Measurements from ENCODE around the gene CCDC157.

CCDC157 gene

GRCh38 chr22:30356449-30357235 lies at the start of gene CCDC157, which contains the start of gene SF3A1:
TSS of gene CCDC157 (plus strand) at chr22:30357007. CDS start at chr22:30366001, 8,994 bp downstream.
TSS of gene SF3A1 (minus strand) at chr22:30356894. CDS start at chr22:30356792, 102 bp downstream.
- DNase-seq, result peak; percentile 20

GRCh38 chr22:30307041-30307574 lies 49.7 kb upstream of the CCDC157 start:
- no peak for DNase-seq

- DNase-seq, result no peak
These were observed 48.7 kb upstream of the CCDC157 start for GRCh38 chr22:30308093-30308492.

GRCh38 chr22:30308518-30309230 lies 48.1 kb upstream of the CCDC157 start:
- no peak for DNase-seq

GRCh38 chr22:30309951-30310741 lies 46.7 kb upstream of the CCDC157 start:
- DNase-seq, result peak; percentile 44

GRCh38 chr22:30310881-30311771 lies 45.7 kb upstream of the CCDC157 start:
- DNase-seq, result no peak

GRCh38 chr22:30312053-30312452 lies 44.8 kb upstream of the CCDC157 start:
- DNase-seq, result no peak

- DNase-seq, result no peak
These were observed 43.1 kb upstream of the CCDC157 start for GRCh38 chr22:30313527-30314363.

GRCh38 chr22:30314915-30315314 lies 41.9 kb upstream of the CCDC157 start:
- DNase-seq, result no peak

- DNase-seq, result no peak
These were observed 40.7 kb upstream of the CCDC157 start for GRCh38 chr22:30315962-30316576.

GRCh38 chr22:30317778-30318177 lies 39.0 kb upstream of the CCDC157 start:
- DNase-seq, result no peak

- DNase-seq, result no peak
These were observed 37.9 kb upstream of the CCDC157 start for GRCh38 chr22:30318799-30319419.

GRCh38 chr22:30320021-30320556 lies 36.7 kb upstream of the CCDC157 start:
- DNase-seq, result no peak

- no peak for DNase-seq
These were observed 35.3 kb upstream of the CCDC157 start for GRCh38 chr22:30321461-30321860.

GRCh38 chr22:30323246-30323645 lies 33.6 kb upstream of the CCDC157 start:
- DNase-seq, result no peak

- DNase-seq, result no peak
These were observed 32.6 kb upstream of the CCDC157 start for GRCh38 chr22:30324014-30324730.

GRCh38 chr22:30325065-30325720 lies 31.6 kb upstream of the CCDC157 start:
- DNase-seq, result no peak

GRCh38 chr22:30325724-30326254 lies 31.0 kb upstream of the CCDC157 start:
- DNase-seq, result no peak
